WI38 (cell line): ENCODE data around the gene AGAP1.
"Not testable (repeated sequence)": the region's sequence is repeated elsewhere in the genome, so short reads cannot be mapped to it uniquely, and the experiment has no call there.

Experiments used
- H3K4me3 ChIP-seq: 2 replicates; pipeline ENCODE4 v1.5.1; 2011; ENCODE audit warnings: low read depth, mild to moderate bottlenecking, control low read depth, low read length
- CTCF ChIP-seq: IDR thresholded peaks from 2 replicates; pipeline ENCODE4 v1.5.1; 2012; ENCODE audit warnings: low read depth, mild to moderate bottlenecking, control low read depth, low read length

The AGAP1 gene

GRCh38 chr2:236136538-236136937, 642.7 kb downstream of the AGAP1 start:
- no peak for TF ChIP-seq CTCF
- H3K4me3 ChIP-seq, result no peak overlapping the region

- TF ChIP-seq CTCF, result no peak
- H3K4me3 ChIP-seq, result no peak overlapping the region
Measured at GRCh38 chr2:236137066-236137465, 643.2 kb downstream of the AGAP1 start.

GRCh38 chr2:236141616-236142015, 647.8 kb downstream of the AGAP1 start:
- H3K4me3 ChIP-seq, result not testable (repeated sequence)

- TF ChIP-seq CTCF, result no peak
- no peak overlapping the region for H3K4me3 ChIP-seq
Measured at GRCh38 chr2:236143811-236144210, 650.0 kb downstream of the AGAP1 start.

GRCh38 chr2:236146436-236146835, 652.6 kb downstream of the AGAP1 start:
- TF ChIP-seq CTCF, result no peak
- no peak overlapping the region for H3K4me3 ChIP-seq

- no peak for TF ChIP-seq CTCF
- H3K4me3 ChIP-seq, result no peak overlapping the region
Measured at GRCh38 chr2:236155406-236155805, 661.6 kb downstream of the AGAP1 start.

- no peak overlapping the region for H3K4me3 ChIP-seq
- TF ChIP-seq CTCF, result no peak
Measured at GRCh38 chr2:236156095-236156859, 662.4 kb downstream of the AGAP1 start.

GRCh38 chr2:236156860-236157194, 663.0 kb downstream of the AGAP1 start:
- no peak for TF ChIP-seq CTCF
- no peak overlapping the region for H3K4me3 ChIP-seq
